Fibroblast of upper back skin (primary cell): ENCODE data around the gene SERTM1.

Experiments
- DNase-seq: peaks from one replicate; pipeline ENCODE4 v3.0.0-alpha.2; 2013

SERTM1 gene

DNA sequence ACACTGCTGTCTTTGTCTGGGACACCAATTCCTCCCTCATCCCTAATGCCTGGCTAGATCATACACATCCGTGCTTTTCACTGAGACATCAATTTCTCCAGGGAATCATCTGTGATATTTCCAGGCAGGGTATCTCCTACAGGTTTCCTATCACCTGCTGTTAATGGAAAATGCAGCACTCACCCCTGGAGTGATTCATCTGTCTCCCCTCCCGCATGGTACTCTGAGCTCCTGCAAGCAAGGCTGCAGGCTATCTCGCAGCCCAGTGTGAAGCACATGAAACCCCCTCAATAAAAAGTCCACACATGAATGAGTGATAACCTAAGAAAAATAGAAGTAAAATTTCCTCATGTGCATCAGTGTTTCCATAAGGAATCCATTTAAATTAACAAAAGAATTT is 38.5 kb downstream of the SERTM1 start:
- DNase-seq, result no peak

DNA sequence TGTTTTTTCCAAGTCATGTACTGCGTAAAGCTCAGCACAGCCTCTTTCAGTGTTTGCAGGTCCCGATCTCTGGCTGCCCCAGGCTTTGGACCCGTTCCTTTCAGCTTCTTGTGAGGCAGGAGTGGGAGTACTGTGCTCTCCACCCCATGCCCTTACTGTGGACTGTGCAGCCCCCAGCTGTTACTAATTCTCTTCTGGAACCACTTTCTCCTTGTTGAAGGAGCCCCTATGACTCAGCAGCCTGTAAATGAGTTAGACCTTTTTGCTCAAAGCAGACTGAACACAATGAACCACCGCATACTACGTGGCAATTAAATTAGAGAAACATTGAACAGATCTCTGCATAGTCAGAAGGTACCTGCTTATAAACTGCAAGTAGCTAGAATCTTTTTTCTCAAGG is 39.0 kb downstream of the SERTM1 start:
- peak; percentile 90 for DNase-seq

GRCh38 chr13:36713887-36714286 is 40.1 kb downstream of the SERTM1 start:
- DNase-seq, result peak; percentile 84

- DNase-seq, result no peak
These were observed 42.0 kb downstream of the SERTM1 start for GRCh38 chr13:36715841-36716240.

- DNase-seq, result no peak
These were observed 43.2 kb downstream of the SERTM1 start for GRCh38 chr13:36717017-36717416.

- DNase-seq, result peak; percentile 94
These were observed 44.2 kb downstream of the SERTM1 start for GRCh38 chr13:36717966-36718545.

GRCh38 chr13:36718686-36719085 is 44.9 kb downstream of the SERTM1 start:
- peak; percentile 24 for DNase-seq

DNA sequence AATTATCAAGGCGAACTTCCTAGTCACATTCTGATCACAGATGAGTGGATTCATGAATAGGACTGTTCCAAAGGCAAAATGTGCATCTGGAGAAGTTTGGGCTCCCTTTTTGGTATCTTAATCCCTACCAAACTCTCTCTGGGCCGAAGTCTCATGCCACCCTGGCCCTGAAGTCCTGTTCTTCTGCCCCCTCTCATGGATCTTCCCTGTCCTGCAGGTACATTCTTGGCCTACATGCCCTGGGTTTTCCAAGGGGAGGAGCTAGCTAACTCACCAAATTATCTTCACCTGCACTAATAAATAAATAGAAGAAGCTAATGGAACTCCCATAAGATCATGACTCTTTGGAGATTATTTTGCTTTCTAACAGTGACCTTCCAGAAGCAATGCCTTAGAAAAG is 50.3 kb downstream of the SERTM1 start:
- DNase-seq, result no peak

GRCh38 chr13:36725936-36726335 is 52.1 kb downstream of the SERTM1 start:
- no peak for DNase-seq

DNA sequence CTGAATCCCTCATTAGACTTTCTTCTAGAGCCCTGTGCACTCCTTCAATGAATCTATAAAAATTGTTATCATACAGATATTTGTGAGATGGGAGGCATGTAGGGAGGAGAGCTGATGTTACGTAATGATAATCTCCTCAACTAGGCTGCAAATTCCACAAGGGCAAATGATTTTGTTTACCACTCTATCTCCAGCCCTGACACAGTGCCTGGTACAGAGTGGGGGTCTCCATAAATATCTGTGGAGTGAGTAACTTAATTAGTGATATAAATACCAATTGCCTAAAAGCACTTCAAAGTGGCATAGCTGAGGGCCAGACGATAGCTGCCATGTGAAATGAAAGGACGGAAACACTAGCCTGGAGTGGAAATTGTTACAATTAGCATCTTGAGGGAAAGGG is 54.2 kb downstream of the SERTM1 start:
- DNase-seq, result no peak

GRCh38 chr13:36736119-36736726 is 62.4 kb downstream of the SERTM1 start:
- peak; percentile 64 for DNase-seq

DNA sequence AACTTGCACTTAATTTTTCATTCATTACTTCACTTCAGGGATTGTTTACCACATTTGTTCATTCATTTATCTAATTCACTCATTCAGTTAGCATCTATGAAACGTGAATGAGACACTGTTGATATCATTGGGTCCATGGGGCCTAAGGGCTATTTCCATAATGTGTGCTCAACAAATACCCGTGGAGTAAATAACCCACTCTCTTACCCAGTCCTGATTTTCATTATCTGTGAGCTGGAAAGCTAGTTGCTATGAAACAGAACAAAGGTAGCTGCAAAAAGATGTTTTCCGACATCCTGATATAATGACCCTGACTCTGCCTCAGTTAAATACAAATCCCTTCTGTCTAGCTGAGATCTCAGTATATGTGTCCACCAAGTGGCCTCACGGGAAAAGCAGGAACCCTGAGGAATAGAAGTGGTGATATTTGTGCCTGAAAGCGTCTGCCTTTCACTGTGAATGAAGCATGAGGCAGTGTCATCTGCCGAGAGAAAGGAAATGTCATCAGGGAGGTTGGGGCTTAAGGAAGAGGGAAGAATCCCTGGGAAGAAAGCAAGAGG is 63.8 kb downstream of the SERTM1 start:
- no peak for DNase-seq

- DNase-seq, result no peak
These were observed 71.6 kb downstream of the SERTM1 start for GRCh38 chr13:36745436-36745835.

DNA sequence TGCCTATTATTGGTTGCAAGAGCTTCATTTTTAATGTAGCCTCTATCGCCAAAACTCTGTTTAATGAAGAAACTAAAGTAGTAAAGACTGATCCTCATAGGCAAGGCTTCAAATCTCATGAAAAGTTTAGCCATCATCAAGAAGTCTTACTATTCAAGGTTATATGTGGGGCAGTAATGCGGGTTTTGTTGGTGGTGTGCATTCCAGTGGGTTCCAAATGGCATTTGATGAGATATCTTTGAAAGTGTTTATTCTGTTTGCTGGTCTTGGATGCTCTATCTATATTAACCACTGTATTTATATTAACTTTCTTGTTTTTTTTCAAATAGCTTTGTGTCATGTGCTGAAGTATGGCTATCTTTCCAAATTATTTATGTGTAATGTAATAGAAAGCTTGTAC is 72.2 kb downstream of the SERTM1 start:
- DNase-seq, result no peak
